K562 (cell line): Measurements from ENCODE around the gene DHRS3. TPM values are rescaled to one million over a fixed set of nuclear protein-coding genes. Genes with fewer than 3 reads are reported as not detected.

Experiments
- CBFA2T2 ChIP-seq: fragments of 450-650 bp; conservative IDR thresholded peaks from 2 replicates; pipeline ENCODE4 v1.6.1; 2017; ENCODE audit warnings: mild to moderate bottlenecking
- FOXJ2 ChIP-seq: fragments of 200-800 bp; sonication (Bioruptor generic); IDR thresholded peaks from 2 replicates; pipeline ENCODE4 v1.6.1; 2016; ENCODE audit warnings: missing genetic modification characterization, missing compliant biosample characterization
- PURB ChIP-seq: sonication (generic); formaldehyde crosslinking; IDR thresholded peaks from 2 replicates; pipeline ENCODE4 v1.9.0; 2021; ENCODE audit warnings: low read depth, mild to moderate bottlenecking, missing genetic modification reagents
- RBM34 ChIP-seq: fragments of 200-400 bp; formaldehyde crosslinking; IDR thresholded peaks from 2 replicates; pipeline ENCODE4 v1.6.1; 2018; ENCODE audit warnings: low read length, borderline replicate concordance; ENCODE audit not compliant: insufficient read depth
- SMAD2 ChIP-seq: fragments of 150-350 bp; IDR thresholded peaks from 2 replicates; pipeline ENCODE4 v1.6.1; 2014; ENCODE audit warnings: low read depth, mild to moderate bottlenecking, low read length
- TAF15 ChIP-seq: fragments of 200-400 bp; formaldehyde crosslinking; IDR thresholded peaks from 2 replicates; pipeline ENCODE4 v1.6.1; 2017; ENCODE audit warnings: mild to moderate bottlenecking, low read depth, low read length, moderate library complexity
- ZNF583 ChIP-seq: fragments of 250-450 bp; sonication (Bioruptor Pico); IDR thresholded peaks from 2 replicates; pipeline ENCODE4 v1.4.0; 2020
- polyA plus RNA-seq, 8 experiments: library from polyadenylated mRNA; depleted of rRNA in 4 of 8; stranded (reverse) in 5 of 8; unstranded in 3 of 8; fragments of >200 nt; fragmentation: Nextera tagmentation in 2 of 8; fragmentation: Illumina TruSeq in 1 of 8; extraction: Ambion mirVana in 2 of 8; extraction: Trizol in 1 of 8; gene quantifications; 2 replicates each; pipeline versions ENCODE4 v1.2.1 to v1.2.3, GENCODE V29; 2011 to 2014; ENCODE audit warnings: inconsistent platforms in 1 of 8, missing spikeins in 1 of 8
- total RNA-seq, 7 experiments: library from RNA; depleted of rRNA in 6 of 7; stranded (reverse); fragments of >200 nt in 6 of 7; fragmentation: Illumina TruSeq in 2 of 7; extraction: Trizol in 2 of 7; gene quantifications; 2 replicates each; pipeline versions ENCODE4 v1.2.1 to v1.2.3, GENCODE V29; 2011 to 2021; ENCODE audit warnings: low replicate concordance in 1 of 7
- TF ChIP-seq, protein P1 (sequence below): IDR thresholded peaks from 3 replicates; pipeline ENCODE4 v1.6.1; 2011; ENCODE audit warnings: borderline replicate concordance, mild to moderate bottlenecking, moderate library complexity; ENCODE audit not compliant: insufficient read length; ENCODE audit errors: extremely low read depth
- TF ChIP-seq, protein P2 (sequence below): fragments of 250-450 bp; sonication (Bioruptor Pico); IDR thresholded peaks from 2 replicates; pipeline ENCODE4 v1.4.0; 2020; ENCODE audit warnings: mild to moderate bottlenecking, moderate library complexity
- TF ChIP-seq, protein P3 (sequence below): sonication (generic); formaldehyde crosslinking; IDR thresholded peaks from 2 replicates; pipeline ENCODE4 v1.8.1; 2023; ENCODE audit warnings: mild to moderate bottlenecking, missing genetic modification reagents, moderate library complexity
- TF ChIP-seq, protein P4 (sequence below), 2 experiments: IDR thresholded peaks; 2 replicates each; pipeline ENCODE4 v1.6.1; 2012; ENCODE audit warnings: improper control_type of control experiment in 2 of 2, low read depth in 2 of 2, low read length in 2 of 2, borderline replicate concordance in 1 of 2

Gene DHRS3
- total and polyA plus RNA-seq, 9 of the 15 experiments (the other 6 are each of a cell fraction or from before 2014, with no cell fraction given), result 21.0 to 116 (median 58.7) TPM

DNA sequence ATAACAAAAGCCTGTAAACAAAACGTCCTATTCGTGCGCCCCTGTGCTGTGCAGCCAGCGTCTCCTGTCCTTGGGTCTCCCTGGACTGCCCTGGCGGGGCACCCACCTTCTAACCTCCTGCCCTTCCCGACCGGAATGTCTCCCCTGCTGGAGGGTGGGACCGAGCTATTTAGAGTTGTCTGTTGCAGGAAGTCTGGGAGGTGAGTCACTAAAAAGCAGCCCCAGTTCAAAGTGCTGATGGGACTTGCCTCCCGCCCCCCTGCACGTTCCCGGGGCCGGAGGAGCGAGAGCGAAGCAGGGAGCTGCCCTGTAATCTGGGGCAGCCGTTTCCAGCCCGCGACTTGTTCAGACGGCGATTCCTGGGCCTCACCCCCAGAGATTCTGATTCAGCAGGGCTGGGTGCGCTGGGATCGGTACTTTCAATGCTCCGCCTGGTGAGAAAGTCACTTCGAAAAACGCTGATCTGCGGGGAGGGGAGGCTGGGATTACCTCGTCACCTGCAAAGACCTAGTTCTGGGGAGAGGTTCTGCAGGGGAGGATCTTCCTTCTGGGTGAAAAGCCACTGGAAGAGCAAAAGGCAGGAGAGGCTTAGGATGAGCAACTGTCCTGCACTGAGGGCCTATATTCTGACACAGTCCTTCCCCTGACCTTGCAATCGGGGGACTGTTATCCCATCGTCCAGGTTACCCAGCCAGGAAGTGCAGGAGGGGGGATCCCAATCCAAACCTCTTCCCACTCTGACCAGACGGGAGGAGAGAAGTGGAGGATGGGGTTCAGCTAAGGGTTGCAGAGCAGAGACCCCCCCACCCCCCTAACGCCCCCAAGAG is 1.2 kb upstream of the DHRS3 start (continued):
- TF ChIP-seq, protein P1, sequence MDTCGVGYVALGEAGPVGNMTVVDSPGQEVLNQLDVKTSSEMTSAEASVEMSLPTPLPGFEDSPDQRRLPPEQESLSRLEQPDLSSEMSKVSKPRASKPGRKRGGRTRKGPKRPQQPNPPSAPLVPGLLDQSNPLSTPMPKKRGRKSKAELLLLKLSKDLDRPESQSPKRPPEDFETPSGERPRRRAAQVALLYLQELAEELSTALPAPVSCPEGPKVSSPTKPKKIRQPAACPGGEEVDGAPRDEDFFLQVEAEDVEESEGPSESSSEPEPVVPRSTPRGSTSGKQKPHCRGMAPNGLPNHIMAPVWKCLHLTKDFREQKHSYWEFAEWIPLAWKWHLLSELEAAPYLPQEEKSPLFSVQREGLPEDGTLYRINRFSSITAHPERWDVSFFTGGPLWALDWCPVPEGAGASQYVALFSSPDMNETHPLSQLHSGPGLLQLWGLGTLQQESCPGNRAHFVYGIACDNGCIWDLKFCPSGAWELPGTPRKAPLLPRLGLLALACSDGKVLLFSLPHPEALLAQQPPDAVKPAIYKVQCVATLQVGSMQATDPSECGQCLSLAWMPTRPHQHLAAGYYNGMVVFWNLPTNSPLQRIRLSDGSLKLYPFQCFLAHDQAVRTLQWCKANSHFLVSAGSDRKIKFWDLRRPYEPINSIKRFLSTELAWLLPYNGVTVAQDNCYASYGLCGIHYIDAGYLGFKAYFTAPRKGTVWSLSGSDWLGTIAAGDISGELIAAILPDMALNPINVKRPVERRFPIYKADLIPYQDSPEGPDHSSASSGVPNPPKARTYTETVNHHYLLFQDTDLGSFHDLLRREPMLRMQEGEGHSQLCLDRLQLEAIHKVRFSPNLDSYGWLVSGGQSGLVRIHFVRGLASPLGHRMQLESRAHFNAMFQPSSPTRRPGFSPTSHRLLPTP, result no peak
- no peak for TF ChIP-seq CBFA2T2
- no peak for TF ChIP-seq RBM34
- TF ChIP-seq, protein P2, sequence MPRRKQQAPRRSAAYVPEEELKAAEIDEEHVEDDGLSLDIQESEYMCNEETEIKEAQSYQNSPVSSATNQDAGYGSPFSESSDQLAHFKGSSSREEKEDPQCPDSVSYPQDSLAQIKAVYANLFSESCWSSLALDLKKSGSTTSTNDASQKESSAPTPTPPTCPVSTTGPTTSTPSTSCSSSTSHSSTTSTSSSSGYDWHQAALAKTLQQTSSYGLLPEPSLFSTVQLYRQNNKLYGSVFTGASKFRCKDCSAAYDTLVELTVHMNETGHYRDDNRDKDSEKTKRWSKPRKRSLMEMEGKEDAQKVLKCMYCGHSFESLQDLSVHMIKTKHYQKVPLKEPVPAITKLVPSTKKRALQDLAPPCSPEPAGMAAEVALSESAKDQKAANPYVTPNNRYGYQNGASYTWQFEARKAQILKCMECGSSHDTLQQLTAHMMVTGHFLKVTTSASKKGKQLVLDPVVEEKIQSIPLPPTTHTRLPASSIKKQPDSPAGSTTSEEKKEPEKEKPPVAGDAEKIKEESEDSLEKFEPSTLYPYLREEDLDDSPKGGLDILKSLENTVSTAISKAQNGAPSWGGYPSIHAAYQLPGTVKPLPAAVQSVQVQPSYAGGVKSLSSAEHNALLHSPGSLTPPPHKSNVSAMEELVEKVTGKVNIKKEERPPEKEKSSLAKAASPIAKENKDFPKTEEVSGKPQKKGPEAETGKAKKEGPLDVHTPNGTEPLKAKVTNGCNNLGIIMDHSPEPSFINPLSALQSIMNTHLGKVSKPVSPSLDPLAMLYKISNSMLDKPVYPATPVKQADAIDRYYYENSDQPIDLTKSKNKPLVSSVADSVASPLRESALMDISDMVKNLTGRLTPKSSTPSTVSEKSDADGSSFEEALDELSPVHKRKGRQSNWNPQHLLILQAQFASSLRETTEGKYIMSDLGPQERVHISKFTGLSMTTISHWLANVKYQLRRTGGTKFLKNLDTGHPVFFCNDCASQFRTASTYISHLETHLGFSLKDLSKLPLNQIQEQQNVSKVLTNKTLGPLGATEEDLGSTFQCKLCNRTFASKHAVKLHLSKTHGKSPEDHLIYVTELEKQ (CRISPR knock-in tag), result no peak
- no peak for TF ChIP-seq SMAD2
- TF ChIP-seq, protein P3, sequence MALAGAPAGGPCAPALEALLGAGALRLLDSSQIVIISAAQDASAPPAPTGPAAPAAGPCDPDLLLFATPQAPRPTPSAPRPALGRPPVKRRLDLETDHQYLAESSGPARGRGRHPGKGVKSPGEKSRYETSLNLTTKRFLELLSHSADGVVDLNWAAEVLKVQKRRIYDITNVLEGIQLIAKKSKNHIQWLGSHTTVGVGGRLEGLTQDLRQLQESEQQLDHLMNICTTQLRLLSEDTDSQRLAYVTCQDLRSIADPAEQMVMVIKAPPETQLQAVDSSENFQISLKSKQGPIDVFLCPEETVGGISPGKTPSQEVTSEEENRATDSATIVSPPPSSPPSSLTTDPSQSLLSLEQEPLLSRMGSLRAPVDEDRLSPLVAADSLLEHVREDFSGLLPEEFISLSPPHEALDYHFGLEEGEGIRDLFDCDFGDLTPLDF (CRISPR knock-in tag), result no peak
- TF ChIP-seq TAF15, result no peak
- TF ChIP-seq PURB (CRISPR knock-in tag), result no peak
- TF ChIP-seq, protein P4, sequence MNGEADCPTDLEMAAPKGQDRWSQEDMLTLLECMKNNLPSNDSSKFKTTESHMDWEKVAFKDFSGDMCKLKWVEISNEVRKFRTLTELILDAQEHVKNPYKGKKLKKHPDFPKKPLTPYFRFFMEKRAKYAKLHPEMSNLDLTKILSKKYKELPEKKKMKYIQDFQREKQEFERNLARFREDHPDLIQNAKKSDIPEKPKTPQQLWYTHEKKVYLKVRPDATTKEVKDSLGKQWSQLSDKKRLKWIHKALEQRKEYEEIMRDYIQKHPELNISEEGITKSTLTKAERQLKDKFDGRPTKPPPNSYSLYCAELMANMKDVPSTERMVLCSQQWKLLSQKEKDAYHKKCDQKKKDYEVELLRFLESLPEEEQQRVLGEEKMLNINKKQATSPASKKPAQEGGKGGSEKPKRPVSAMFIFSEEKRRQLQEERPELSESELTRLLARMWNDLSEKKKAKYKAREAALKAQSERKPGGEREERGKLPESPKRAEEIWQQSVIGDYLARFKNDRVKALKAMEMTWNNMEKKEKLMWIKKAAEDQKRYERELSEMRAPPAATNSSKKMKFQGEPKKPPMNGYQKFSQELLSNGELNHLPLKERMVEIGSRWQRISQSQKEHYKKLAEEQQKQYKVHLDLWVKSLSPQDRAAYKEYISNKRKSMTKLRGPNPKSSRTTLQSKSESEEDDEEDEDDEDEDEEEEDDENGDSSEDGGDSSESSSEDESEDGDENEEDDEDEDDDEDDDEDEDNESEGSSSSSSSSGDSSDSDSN (IDR thresholded peaks at IDR 0.05; ENCODE audit: borderline replicate concordance in 1 of 2, low read depth in 2 of 2, low read length in 2 of 2), result 0 out of 4 replicates have a peak, but pooled peaks of 1 of the 2 experiments have one; percentile 86
- TF ChIP-seq FOXJ2 (tag), result no peak
- no peak for TF ChIP-seq ZNF583 (CRISPR knock-in tag)
